Stimulated activated CD8-positive, alpha-beta memory T cell treated with anti-CD3 and anti-CD28 coated beads, Interleukin-7, amount 100 ng/mL, for 48 hours (primary cell): ENCODE measurements around the gene TMEM187.

Experiments used
- DNase-seq, 2 donors: peaks; one replicate each; pipeline ENCODE4 v3.0.0-alpha.2; 2020; ENCODE audit warnings: low read depth in 1 of 2; ENCODE audit errors: extremely low read depth in 1 of 2

The TMEM187 gene

GRCh38 chrX:153972368-153973126, at the start of gene TMEM187:
Gene TMEM187 (plus strand): TSS chrX:153972754. CDS start chrX:153982063, 9,309 bp downstream.
- peak; percentile 82 to 86 for DNase-seq

- no peak for DNase-seq
Observed at GRCh38 chrX:153922932-153923857, 49.4 kb upstream of the TMEM187 start.

GRCh38 chrX:153924149-153924861, 48.2 kb upstream of the TMEM187 start:
- no peak for DNase-seq

- DNase-seq = no peak
Observed at GRCh38 chrX:153925387-153925738, 47.2 kb upstream of the TMEM187 start.

- peak in 1 of 2 donors; percentile 50 for DNase-seq
Observed at GRCh38 chrX:153925739-153926551, 46.6 kb upstream of the TMEM187 start, which contains the start of gene ARHGAP4. Gene ARHGAP4 (minus strand): TSS chrX:153926264. CDS start chrX:153926202, 62 bp downstream.

- DNase-seq = no peak
Observed at GRCh38 chrX:153926552-153926857, 46.0 kb upstream of the TMEM187 start.

- peak; percentile 53 to 70 for DNase-seq
Observed at GRCh38 chrX:153926858-153927671, 45.5 kb upstream of the TMEM187 start.

- no peak for DNase-seq
Observed at GRCh38 chrX:153927672-153927921, 45.0 kb upstream of the TMEM187 start.

- DNase-seq = peak; percentile 85 to 96
Observed at GRCh38 chrX:153927922-153928760, 44.4 kb upstream of the TMEM187 start.

- no peak for DNase-seq
Observed at GRCh38 chrX:153928846-153929245, 43.7 kb upstream of the TMEM187 start.

- DNase-seq = no peak
Observed at GRCh38 chrX:153929576-153929975, 43.0 kb upstream of the TMEM187 start.

- no peak for DNase-seq
Observed at GRCh38 chrX:153930011-153930910, 42.3 kb upstream of the TMEM187 start.

- no peak for DNase-seq
Observed at GRCh38 chrX:153931151-153931550, 41.4 kb upstream of the TMEM187 start.

- DNase-seq = no peak
Observed at GRCh38 chrX:153931748-153932147, 40.8 kb upstream of the TMEM187 start.

- no peak for DNase-seq
Observed at GRCh38 chrX:153932220-153932915, 40.2 kb upstream of the TMEM187 start.

- DNase-seq = no peak
Observed at GRCh38 chrX:153933748-153934147, 38.8 kb upstream of the TMEM187 start.

- no peak for DNase-seq
Observed at GRCh38 chrX:153934148-153934761, 38.3 kb upstream of the TMEM187 start.
